CD4-positive, alpha-beta T cell (primary cell): ENCODE measurements around the gene AK6. TPM values are rescaled to one million over a fixed set of nuclear protein-coding genes. Genes with fewer than 3 reads are reported as not detected.

Source experiments
- ATAC-seq: fragments of 200-7000 bp; cut with Tn5 transposase; one replicate; pipeline ENCODE4 v1.10.0; 2022; ENCODE audit warnings: mild to moderate bottlenecking; ENCODE audit not compliant: poor library complexity
- CTCF ChIA-PET: fragments of 350-600 bp; sonication (Branson Sonifier 250); formaldehyde crosslinking; loops from one replicate; lab custom pipeline; 2021; ENCODE audit warnings: antibody characterized with exemption, inconsistent platforms; lab: Charles Lee
- POLR2A ChIA-PET: fragments of 350-600 bp; sonication (Branson Sonifier 250); formaldehyde crosslinking; loops from one replicate; lab custom pipeline; 2021; ENCODE audit warnings: antibody characterized with exemption, inconsistent platforms; lab: Charles Lee
- DNase-seq, 14 experiments: peaks; one replicate each; pipeline ENCODE4 v3.0.0-alpha.2; 2013 to 2020; ENCODE audit warnings: mixed read lengths in 2 of 14
- H3K27ac ChIP-seq, 2 donors: one replicate each; pipeline versions ENCODE4 v1.5.1 to v1.7.0; 2013; ENCODE audit warnings: low read length in 2 of 2, low read depth in 1 of 2, mild to moderate bottlenecking in 1 of 2
- H3K27me3 ChIP-seq, 2 experiments: 1 replicate in 1 of 2; 2 replicates in 1 of 2; pipeline versions ENCODE4 v1.6.1 to v1.7.0; 2013; ENCODE audit warnings: low read length in 2 of 2, control low read depth in 1 of 2, mild to moderate bottlenecking in 1 of 2, moderate library complexity in 1 of 2; ENCODE audit not compliant: insufficient read depth in 2 of 2, control insufficient read depth in 1 of 2
- H3K36me3 ChIP-seq: one replicate; pipeline ENCODE4 v1.6.1; 2013; ENCODE audit warnings: low read length, control low read depth; ENCODE audit not compliant: insufficient read depth
- H3K4me1 ChIP-seq: one replicate; pipeline ENCODE4 v1.6.1; 2013; ENCODE audit warnings: low read length, control low read depth; ENCODE audit not compliant: insufficient read depth
- H3K4me3 ChIP-seq: one replicate; pipeline ENCODE4 v1.5.1; 2013; ENCODE audit warnings: mild to moderate bottlenecking, low read length, moderate library complexity
- H3K9me3 ChIP-seq, 2 experiments: 1 replicate in 1 of 2; 2 replicates in 1 of 2; pipeline versions ENCODE4 v1.6.1 to v1.7.0; 2013; ENCODE audit warnings: low read length in 2 of 2, mild to moderate bottlenecking in 2 of 2, control low read depth in 1 of 2, moderate library complexity in 1 of 2; ENCODE audit not compliant: control insufficient read depth in 1 of 2, insufficient read depth in 1 of 2
- H3K27ac Mint-ChIP-seq: one replicate; pipeline ENCODE4 v1.8.0; 2020; ENCODE audit warnings: mixed read lengths
- H3K27me3 Mint-ChIP-seq: one replicate; pipeline ENCODE4 v1.8.0; 2021; ENCODE audit warnings: mixed read lengths
- H3K36me3 Mint-ChIP-seq: one replicate; pipeline ENCODE4 v1.8.0; 2021; ENCODE audit warnings: low read depth, mixed read lengths
- H3K4me1 Mint-ChIP-seq: one replicate; pipeline ENCODE4 v1.8.0; 2021; ENCODE audit warnings: low read depth, mixed read lengths
- H3K4me3 Mint-ChIP-seq: one replicate; pipeline ENCODE4 v1.8.0; 2020; ENCODE audit warnings: mild to moderate bottlenecking, mixed read lengths
- H3K9me3 Mint-ChIP-seq: one replicate; pipeline ENCODE4 v1.8.0; 2020; ENCODE audit warnings: mixed read lengths
- CTCF ChIP-seq: fragments of 200-600 bp; IDR thresholded peaks from one replicate; pipeline ENCODE4 v1.8.0; 2022; ENCODE audit warnings: antibody characterized with exemption, mild to moderate bottlenecking
- intact Hi-C, 2 experiments: fragments of 100-400 bp; cut with DNase I in 1 of 2; cut with micrococcal nuclease in 1 of 2; formaldehyde crosslinking; loops; one replicate each; pipeline versions ENCODE4 v1.15.1 to v1.9.0; 2023 to 2025; cut with DNase I, micrococcal nuclease
- total RNA-seq, 174 experiments: library from RNA in 2 of 174; stranded (reverse) in 2 of 174; gene quantifications; one replicate each; pipeline ENCODE4 v1.2.3 and lab custom pipeline; 2021 to 2026

AK6 gene
- total RNA-seq, 2 experiments from 2014 or later: 8.2 to 10.6 TPM

GRCh38 chr5:69367697-69368279, 1.5 kb downstream of the AK6 start:
- Histone ChIP-seq H3K4me3 (no peak overlapping the region), H3K27me3 (no peaks in the 10 kb centered on the region), H3K4me1 (peaks cover 20% of the 10 kb centered on the region), H3K36me3 (peaks cover 35% of the 10 kb centered on the region), H3K9me3 (no peaks in the 10 kb centered on the region), H3K27ac (peak overlapping the region; percentile 94 to 98)
- no peak for DNase-seq
- intact Hi-C loops: loop anchor here (2.0 to 5.0 kb wide), 5 partner anchors 35 to 325 kb away; partner anchors contain the start of genes CCDC125 (in 2 of the 2) and CCNB1 (in 1 of the 2)
- POLR2A ChIA-PET: interaction anchor here (0.6 to 1.1 kb wide), 2 partner anchors 45 to 274 kb away, joined by 4 read pairs; partner anchors contain the start of gene SLC30A5
- no peaks in the 10 kb centered on the region for H3K9me3 Mint-ChIP-seq
- peaks cover 63% of the 10 kb centered on the region for H3K36me3 Mint-ChIP-seq
- CTCF ChIA-PET: no interaction called here
- TF ChIP-seq CTCF: no peak
- peaks cover 60% of the 10 kb centered on the region for H3K4me1 Mint-ChIP-seq
- ATAC-seq: no peak
- H3K27ac Mint-ChIP-seq: peak overlapping the region; percentile 98
- no peaks in the 10 kb centered on the region for H3K27me3 Mint-ChIP-seq
- H3K4me3 Mint-ChIP-seq: peak overlapping the region; percentile 99

GRCh38 chr5:69364850-69365249, 4.5 kb downstream of the AK6 start:
- DNase-seq (no peak), ATAC-seq (no peak)
- intact Hi-C loops: loop anchor here (5.0 kb wide), 2 partner anchors 128 to 323 kb away; no protein-coding TSS in a partner anchor
- ChIA-PET CTCF (no interaction called here), POLR2A (no interaction called here)
- no peak for TF ChIP-seq CTCF
- H3K27me3 Mint-ChIP-seq: no peaks in the 10 kb centered on the region
- no peaks in the 10 kb centered on the region for H3K9me3 Mint-ChIP-seq
- H3K4me1 Mint-ChIP-seq: peaks cover 42% of the 10 kb centered on the region
- H3K4me1 ChIP-seq: peaks cover 13% of the 10 kb centered on the region
- no peaks in the 10 kb centered on the region for H3K27me3 ChIP-seq
- no peak overlapping the region for H3K27ac ChIP-seq
- peaks cover 74% of the 10 kb centered on the region for H3K36me3 Mint-ChIP-seq
- no peaks in the 10 kb centered on the region for H3K9me3 ChIP-seq
- H3K4me3 ChIP-seq: no peak overlapping the region
- peak overlapping the region; percentile 67 for H3K27ac Mint-ChIP-seq
- H3K36me3 ChIP-seq: peaks cover 38% of the 10 kb centered on the region
- peak overlapping the region; percentile 73 for H3K4me3 Mint-ChIP-seq

GRCh38 chr5:69364414-69364813, 4.9 kb downstream of the AK6 start:
- no peaks in the 10 kb centered on the region for H3K27me3 ChIP-seq
- intact Hi-C loops: no loop called here
- H3K4me3 ChIP-seq: no peak overlapping the region
- H3K9me3 ChIP-seq: no peaks in the 10 kb centered on the region
- Mint-ChIP-seq H3K27me3 (no peaks in the 10 kb centered on the region), H3K4me1 (peaks cover 38% of the 10 kb centered on the region), H3K36me3 (peaks cover 73% of the 10 kb centered on the region), H3K9me3 (no peaks in the 10 kb centered on the region), H3K27ac (peak overlapping the region; percentile 67), H3K4me3 (peak overlapping the region; percentile 73)
- ATAC-seq: peak; percentile 37
- no peak overlapping the region for H3K27ac ChIP-seq
- H3K4me1 ChIP-seq: peaks cover 13% of the 10 kb centered on the region
- peak in 3 of 14 experiments; percentile 14 to 56 (median 49) for DNase-seq
- TF ChIP-seq CTCF: no peak
- H3K36me3 ChIP-seq: peaks cover 38% of the 10 kb centered on the region
- CTCF ChIA-PET: no interaction called here
- POLR2A ChIA-PET: no interaction called here
